ENCODE data around the gene ABLIM3.

DNA sequence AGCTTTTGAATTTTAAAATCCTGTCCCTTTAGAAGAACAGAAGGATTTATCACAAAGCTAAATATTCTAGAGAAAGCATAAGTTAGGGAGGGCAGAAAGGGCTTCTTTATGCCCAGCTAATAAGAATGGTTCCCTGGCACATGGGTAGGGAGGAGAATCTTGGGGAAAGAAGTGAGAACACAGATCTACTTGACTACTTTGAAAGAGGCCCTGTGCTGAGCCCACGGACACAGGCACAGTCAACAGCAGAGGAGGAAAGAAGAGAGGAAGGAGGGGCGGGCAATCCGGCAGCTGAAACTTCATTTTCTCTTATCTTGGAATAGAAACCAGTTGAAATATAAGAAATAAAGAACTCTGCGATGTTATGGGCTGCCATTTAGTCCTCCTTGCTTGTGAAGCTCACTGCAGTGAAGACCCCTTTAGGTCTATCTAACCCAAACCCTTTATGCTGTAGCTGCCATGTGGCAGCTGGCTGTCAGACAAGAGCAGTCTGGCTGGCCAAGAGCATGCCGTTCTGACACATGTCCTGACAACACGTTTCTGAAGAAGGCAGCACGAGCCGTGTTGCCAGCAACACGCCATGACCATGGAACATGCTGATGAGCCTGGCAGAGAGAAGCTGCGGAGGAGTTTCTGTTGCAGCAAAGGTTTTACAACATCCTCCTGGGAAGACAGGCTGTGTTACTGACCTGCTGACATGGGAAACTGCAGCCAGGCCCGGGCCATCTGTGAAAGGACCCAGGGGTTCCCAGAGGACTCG lies 34.2 kb downstream of the ABLIM3 start:
- TF ChIP-seq YY1 (IDR thresholded peaks at IDR 0.05; ENCODE audit: insufficient read depth, insufficient read length) (no peak), ZNF274 (IDR thresholded peaks at IDR 0.05; ENCODE audit: low read depth, low read length) (no peak), SUZ12 (IDR thresholded peaks at IDR 0.05; ENCODE audit: extremely low read depth, insufficient read depth, insufficient read length) (no peak)
